Breast epithelium (tissue), 4 donors: ENCODE measurements around the gene CAMTA1. TPM values are rescaled to one million over a fixed set of nuclear protein-coding genes. Genes with fewer than 3 reads are reported as not detected.

ENCODE experiments used
- DNase-seq, 2 donors: peaks; one replicate each; pipeline ENCODE4 v3.0.0-alpha.2; 2019; ENCODE audit warnings: low spot score in 2 of 2
- H3K27ac ChIP-seq, 2 donors: fragments of 200-600 bp; sonication (generic) in 1 of 2; one replicate each; pipeline ENCODE4 v1.5.1; 2016 to 2019; ENCODE audit warnings: mild to moderate bottlenecking in 1 of 2
- H3K27me3 ChIP-seq, 2 donors: fragments of 200-600 bp; sonication (generic) in 1 of 2; one replicate each; pipeline versions ENCODE4 v1.5.1 to v1.6.0; 2017 to 2019; ENCODE audit warnings: control low read depth in 1 of 2, mild to moderate bottlenecking in 1 of 2
- H3K36me3 ChIP-seq: fragments of 200-600 bp; one replicate; pipeline ENCODE4 v1.5.1; 2019
- H3K4me1 ChIP-seq, 2 donors: fragments of 200-600 bp; sonication (generic); one replicate each; pipeline ENCODE4 v1.5.1; 2016 to 2019; ENCODE audit warnings: control low read depth in 1 of 2
- H3K4me3 ChIP-seq, 3 donors: fragments of 200-600 bp; sonication (generic); 1 replicate in 2 of 3; 2 replicates in 1 of 3; pipeline ENCODE4 v1.5.1; 2016 to 2019; ENCODE audit warnings: mild to moderate bottlenecking in 3 of 3, moderate library complexity in 2 of 3
- H3K9me3 ChIP-seq, 2 donors: fragments of 200-600 bp; sonication (generic) in 1 of 2; one replicate each; pipeline ENCODE4 v1.5.1; 2016 to 2019; ENCODE audit warnings: control low read depth in 1 of 2
- CTCF ChIP-seq, 3 donors: fragments of 450-650 bp; IDR thresholded peaks; one replicate each; pipeline ENCODE4 v1.5.1; 2016 to 2017; ENCODE audit warnings: antibody characterized with exemption in 3 of 3, mild to moderate bottlenecking in 3 of 3, moderate library complexity in 3 of 3
- POLR2A ChIP-seq: fragments of 450-650 bp; IDR thresholded peaks from one replicate; pipeline ENCODE4 v1.6.1; 2016; ENCODE audit warnings: antibody characterized with exemption, mild to moderate bottlenecking, moderate library complexity
- POLR2AphosphoS5 ChIP-seq, 3 donors: sonication (generic); formaldehyde crosslinking; IDR thresholded peaks; one replicate each; pipeline ENCODE4 v1.6.1; 2017; ENCODE audit warnings: antibody characterized with exemption in 3 of 3
- intact Hi-C: fragments of 100-400 bp; cut with DNase I; formaldehyde crosslinking; loops from one replicate; pipeline ENCODE4 v1.15.1; 2023; ENCODE audit warnings: low total_unique reads
- total RNA-seq, 3 donors: library from RNA; depleted of rRNA; stranded (reverse); fragments of >200 nt; gene quantifications; one replicate each; pipeline ENCODE4 v1.1.0, GENCODE V29; 2016

The CAMTA1 gene
- total RNA-seq, 3 donors from 2014 or later: 53.4 to 84.0 (median 61.9) TPM

GRCh38 chr1:6873298-6874015 is 88.2 kb downstream of the CAMTA1 start:
- no peaks in the 10 kb centered on the region for H3K27me3 ChIP-seq
- H3K36me3 ChIP-seq: no peaks in the 10 kb centered on the region
- peak overlapping the region in 1 of 2 donors; percentile 4 for H3K27ac ChIP-seq
- no peaks in the 10 kb centered on the region for H3K9me3 ChIP-seq
- DNase-seq: no peak
- no peak overlapping the region for H3K4me3 ChIP-seq
- H3K4me1 ChIP-seq: peaks cover 6 to 16% of the 10 kb centered on the region in 2 donors
- TF ChIP-seq POLR2AphosphoS5 (IDR thresholded peaks at IDR 0.05) (no peak), POLR2A (no peak), CTCF (IDR thresholded peaks at IDR 0.05) (no peak)
- intact Hi-C loops: no loop called here

- intact Hi-C loops: no loop called here
- Histone ChIP-seq H3K27ac (no peak overlapping the region), H3K36me3 (no peaks in the 10 kb centered on the region), H3K4me3 (no peak overlapping the region), H3K4me1 (peaks cover 1 to 11% of the 10 kb centered on the region in 2 donors), H3K9me3 (no peaks in the 10 kb centered on the region), H3K27me3 (no peaks in the 10 kb centered on the region)
- DNase-seq: no peak
- TF ChIP-seq POLR2AphosphoS5 (IDR thresholded peaks at IDR 0.05) (no peak), CTCF (IDR thresholded peaks at IDR 0.05) (no peak), POLR2A (no peak)
Measured at GRCh38 chr1:6874298-6874697, 89.0 kb downstream of the CAMTA1 start.

- intact Hi-C loops: no loop called here
- peak in 1 of 2 donors; percentile 86 for DNase-seq
- TF ChIP-seq CTCF (IDR thresholded peaks at IDR 0.05) (no peak), POLR2AphosphoS5 (IDR thresholded peaks at IDR 0.05) (no peak), POLR2A (no peak)
- H3K27ac ChIP-seq: peak overlapping the region; percentile 43 to 71
- no peak overlapping the region for H3K4me3 ChIP-seq
- H3K36me3 ChIP-seq: no peaks in the 10 kb centered on the region
- H3K27me3 ChIP-seq: no peaks in the 10 kb centered on the region
- no peaks in the 10 kb centered on the region for H3K9me3 ChIP-seq
- H3K4me1 ChIP-seq: no peaks in the 10 kb centered on the region
Measured at GRCh38 chr1:6880951-6881690, 95.9 kb downstream of the CAMTA1 start.

- TF ChIP-seq POLR2A: no peak
- TF ChIP-seq CTCF (IDR thresholded peaks at IDR 0.05): no peak
- no peak for TF ChIP-seq POLR2AphosphoS5 (IDR thresholded peaks at IDR 0.05)
- DNase-seq: no peak
- Histone ChIP-seq H3K27me3 (no peaks in the 10 kb centered on the region), H3K4me3 (no peak overlapping the region), H3K4me1 (no peaks in the 10 kb centered on the region), H3K36me3 (no peaks in the 10 kb centered on the region), H3K27ac (no peak overlapping the region), H3K9me3 (no peaks in the 10 kb centered on the region)
- intact Hi-C loops: no loop called here
Measured at GRCh38 chr1:6882414-6882813, 97.2 kb downstream of the CAMTA1 start.

GRCh38 chr1:6884652-6885153 is 99.4 kb downstream of the CAMTA1 start:
- Histone ChIP-seq H3K27me3 (no peaks in the 10 kb centered on the region), H3K4me3 (no peak overlapping the region), H3K27ac (no peak overlapping the region), H3K9me3 (no peaks in the 10 kb centered on the region), H3K4me1 (peaks cover 0 to 4% of the 10 kb centered on the region in 2 donors), H3K36me3 (no peaks in the 10 kb centered on the region)
- intact Hi-C loops: no loop called here
- no peak for DNase-seq
- no peak for TF ChIP-seq POLR2A
- TF ChIP-seq CTCF (IDR thresholded peaks at IDR 0.05): no peak
- no peak for TF ChIP-seq POLR2AphosphoS5 (IDR thresholded peaks at IDR 0.05)
